HG03280 (cell line): ENCODE data around the gene LRRC37A.
"Not testable (repeated sequence)": the region's sequence is repeated elsewhere in the genome, so short reads cannot be mapped to it uniquely, and the experiment has no call there.

Source experiments
- ATAC-seq: cut with Tn5 transposase; IDR thresholded peaks from one replicate; pipeline ENCODE4 v1.9.1; 2021; ENCODE audit warnings: mild to moderate bottlenecking, moderate library complexity; ENCODE audit not compliant: unreplicated experiment

Gene LRRC37A

GRCh38 chr17:46294831-46295230, at the start of gene LRRC37A:
LRRC37A (plus strand) TSS chr17:46295131; CDS start chr17:46295134, 3 bp downstream.
- not testable (repeated sequence) for ATAC-seq

- ATAC-seq: not testable (repeated sequence)
Observed at GRCh38 chr17:46249153-46249552, 45.8 kb upstream of the LRRC37A start.

- not testable (repeated sequence) for ATAC-seq
Observed at GRCh38 chr17:46252804-46253203, 42.1 kb upstream of the LRRC37A start.

- ATAC-seq: peak; percentile 60
Observed at GRCh38 chr17:46253722-46254121, 41.2 kb upstream of the LRRC37A start.

- not testable (repeated sequence) for ATAC-seq
Observed at GRCh38 chr17:46254215-46254614, 40.7 kb upstream of the LRRC37A start.

GRCh38 chr17:46256369-46256768, 38.6 kb upstream of the LRRC37A start:
- ATAC-seq: not testable (repeated sequence)

GRCh38 chr17:46259845-46260661, 34.9 kb upstream of the LRRC37A start:
- ATAC-seq: not testable (repeated sequence)

- no peak for ATAC-seq
Observed at GRCh38 chr17:46262271-46262670, 32.7 kb upstream of the LRRC37A start.

- ATAC-seq: no peak
Observed at GRCh38 chr17:46264456-46265198, 30.3 kb upstream of the LRRC37A start.

- ATAC-seq: peak; percentile 13
Observed at GRCh38 chr17:46266063-46266655, 28.8 kb upstream of the LRRC37A start.

GRCh38 chr17:46266656-46267544, 28.0 kb upstream of the LRRC37A start:
- ATAC-seq: peak; percentile 91

- ATAC-seq: no peak
Observed at GRCh38 chr17:46270032-46270431, 24.9 kb upstream of the LRRC37A start.

GRCh38 chr17:46273541-46274236, 21.2 kb upstream of the LRRC37A start:
- no peak for ATAC-seq

GRCh38 chr17:46274238-46274637, 20.7 kb upstream of the LRRC37A start:
- ATAC-seq: no peak

- ATAC-seq: not testable (repeated sequence)
Observed at GRCh38 chr17:46276728-46277479, 18.0 kb upstream of the LRRC37A start.

GRCh38 chr17:46281336-46281735, 13.6 kb upstream of the LRRC37A start:
- ATAC-seq: not testable (repeated sequence)

- ATAC-seq: not testable (repeated sequence)
Observed at GRCh38 chr17:46282635-46283034, 12.3 kb upstream of the LRRC37A start.

GRCh38 chr17:46284467-46284866, 10.5 kb upstream of the LRRC37A start:
- not testable (repeated sequence) for ATAC-seq

GRCh38 chr17:46285500-46285899, 9.4 kb upstream of the LRRC37A start:
- not testable (repeated sequence) for ATAC-seq
